ENCODE results near the gene INPP5E. TPM values are rescaled to one million over a fixed set of nuclear protein-coding genes. Genes with fewer than 3 reads are reported as not detected.

INPP5E gene
- total RNA-seq, 1 experiment from 2014 or later: 10.7 TPM

GRCh38 chr9:136421791-136422190 is 17.9 kb downstream of the INPP5E start:
- ChIA-PET POLR2A (ENCODE audit: unreplicated experiment) (no interaction called here), CTCF (no interaction called here)
- no peak overlapping the region for H2AFZ ChIP-seq (ENCODE audit: low read length)
- DNase-seq: no peak
- intact Hi-C loops (cut with micrococcal nuclease): no loop called here
- no peaks in the 10 kb centered on the region for H4K20me1 ChIP-seq (ENCODE audit: low read length)
- no peak overlapping the region for H3K4me3 ChIP-seq (ENCODE audit: low read length)
- H3K9me3 ChIP-seq (ENCODE audit: low read length): no peaks in the 10 kb centered on the region
- H3K79me2 ChIP-seq (ENCODE audit: low read length): no peaks in the 10 kb centered on the region
- no peaks in the 10 kb centered on the region for H3K9me2 ChIP-seq (replicated peaks; ENCODE audit: low read length)
- no peak overlapping the region for H3K4me2 ChIP-seq (ENCODE audit: low read length)
- no peaks in the 10 kb centered on the region for H3K4me1 ChIP-seq (ENCODE audit: insufficient read depth, low read length)
- no peaks in the 10 kb centered on the region; the same call in 1 of the 2 replicates for H3K36me3 ChIP-seq (ENCODE audit: low read depth, low read length)
- TF ChIP-seq CTCF (conservative IDR thresholded peaks at IDR 0.05; ENCODE audit: low read depth, low read length) (no peak), EZH2 (IDR thresholded peaks at IDR 0.05; ENCODE audit: low read length, unreplicated experiment) (no peak), EZH2phosphoT487 (IDR thresholded peaks at IDR 0.05; ENCODE audit: borderline replicate concordance, low read length) (no peak)
- no peaks in the 10 kb centered on the region for H3F3A ChIP-seq (ENCODE audit: low read length, unreplicated experiment)
- no peaks in the 10 kb centered on the region for H3K27me3 ChIP-seq (ENCODE audit: low read length)
- no peak overlapping the region for H3K9ac ChIP-seq (ENCODE audit: low read length)
- no peak for ATAC-seq
- no TSS peak for BruUV-seq (replicated peaks)
- no peak overlapping the region for H3K27ac ChIP-seq (ENCODE audit: low read length)

- no peak overlapping the region for H3K4me3 ChIP-seq (ENCODE audit: low read length)
- no peaks in the 10 kb centered on the region for H3K27me3 ChIP-seq (ENCODE audit: low read length)
- H2AFZ ChIP-seq (ENCODE audit: low read length): no peak overlapping the region
- ATAC-seq (no peak), DNase-seq (no peak)
- no TSS peak for BruUV-seq (replicated peaks)
- H3K27ac ChIP-seq (ENCODE audit: low read length): no peak overlapping the region
- no peaks in the 10 kb centered on the region for H4K20me1 ChIP-seq (ENCODE audit: low read length)
- H3K9ac ChIP-seq (ENCODE audit: low read length): no peak overlapping the region
- ChIA-PET CTCF (no interaction called here), POLR2A (ENCODE audit: unreplicated experiment) (no interaction called here)
- H3F3A ChIP-seq (ENCODE audit: low read length, unreplicated experiment): no peaks in the 10 kb centered on the region
- no peaks in the 10 kb centered on the region for H3K9me3 ChIP-seq (ENCODE audit: low read length)
- H3K36me3 ChIP-seq (ENCODE audit: low read depth, low read length): peaks cover 12% of the 10 kb centered on the region; the same call in 1 of the 2 replicates
- no peaks in the 10 kb centered on the region for H3K79me2 ChIP-seq (ENCODE audit: low read length)
- H3K4me1 ChIP-seq (ENCODE audit: insufficient read depth, low read length): no peaks in the 10 kb centered on the region
- no peak for TF ChIP-seq EZH2phosphoT487 (IDR thresholded peaks at IDR 0.05; ENCODE audit: borderline replicate concordance, low read length)
- TF ChIP-seq EZH2 (IDR thresholded peaks at IDR 0.05; ENCODE audit: low read length, unreplicated experiment): no peak
- TF ChIP-seq CTCF (conservative IDR thresholded peaks at IDR 0.05; ENCODE audit: low read depth, low read length): no peak
- no peaks in the 10 kb centered on the region for H3K9me2 ChIP-seq (replicated peaks; ENCODE audit: low read length)
- intact Hi-C loops (cut with micrococcal nuclease): no loop called here
- H3K4me2 ChIP-seq (ENCODE audit: low read length): no peak overlapping the region
Observed at GRCh38 chr9:136419092-136419420, 20.6 kb downstream of the INPP5E start.

GRCh38 chr9:136418182-136419091 is 21.2 kb downstream of the INPP5E start:
- Histone ChIP-seq H3K9me2 (replicated peaks; ENCODE audit: low read length) (no peaks in the 10 kb centered on the region), H3K9ac (ENCODE audit: low read length) (no peak overlapping the region), H3K4me1 (ENCODE audit: insufficient read depth, low read length) (no peaks in the 10 kb centered on the region), H3K36me3 (ENCODE audit: low read depth, low read length) (peaks cover 18% of the 10 kb centered on the region), H3K79me2 (ENCODE audit: low read length) (no peaks in the 10 kb centered on the region), H3K27me3 (ENCODE audit: low read length) (no peaks in the 10 kb centered on the region), H3K9me3 (ENCODE audit: low read length) (no peaks in the 10 kb centered on the region), H3K4me2 (ENCODE audit: low read length) (no peak overlapping the region), H3F3A (ENCODE audit: low read length, unreplicated experiment) (no peaks in the 10 kb centered on the region), H4K20me1 (ENCODE audit: low read length) (no peaks in the 10 kb centered on the region), H3K27ac (ENCODE audit: low read length) (no peak overlapping the region), H2AFZ (ENCODE audit: low read length) (no peak overlapping the region), H3K4me3 (ENCODE audit: low read length) (no peak overlapping the region)
- ChIA-PET CTCF (no interaction called here), POLR2A (ENCODE audit: unreplicated experiment) (no interaction called here)
- DNase-seq (no peak), ATAC-seq (no peak)
- TF ChIP-seq CTCF (conservative IDR thresholded peaks at IDR 0.05; ENCODE audit: low read depth, low read length) (no peak), EZH2phosphoT487 (IDR thresholded peaks at IDR 0.05; ENCODE audit: borderline replicate concordance, low read length) (no peak), EZH2 (IDR thresholded peaks at IDR 0.05; ENCODE audit: low read length, unreplicated experiment) (no peak)
- intact Hi-C loops (cut with micrococcal nuclease): no loop called here
- BruUV-seq (replicated peaks): no TSS peak

Measured in PC-3 (cell line).